ENCODE measurements around the gene TMOD4. TPM values are rescaled to one million over a fixed set of nuclear protein-coding genes. Genes with fewer than 3 reads are reported as not detected.

The TMOD4 gene
- total RNA-seq, 1 donor from 2014 or later = 1.1 TPM

DNA sequence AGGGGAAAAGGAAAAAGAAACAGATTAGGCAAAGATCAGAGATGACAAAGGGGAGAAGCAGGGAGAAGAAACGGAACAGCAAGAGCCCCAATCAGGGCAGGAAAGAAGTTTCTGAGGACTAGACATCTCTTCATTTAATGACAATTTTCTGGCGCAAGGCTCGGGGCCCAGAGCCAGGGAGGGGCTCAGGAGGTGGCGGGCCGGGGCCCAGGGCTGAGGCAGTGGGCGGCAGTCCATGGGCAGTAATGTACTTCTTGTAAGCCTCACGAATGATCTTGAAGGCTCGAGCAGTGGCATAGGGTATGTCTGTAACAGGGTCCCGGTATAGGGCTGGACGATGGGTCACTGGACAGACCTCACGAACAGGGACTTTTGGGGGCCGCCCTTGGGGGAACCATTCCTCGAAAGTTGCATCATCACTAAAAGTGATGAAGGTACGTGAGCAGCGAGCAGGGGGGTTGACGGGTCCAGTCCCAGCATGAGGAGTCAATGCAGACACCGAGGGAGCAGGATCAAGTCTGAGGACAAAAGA lies 799 bp upstream of the TMOD4 start:
- TF ChIP-seq, protein P1, sequence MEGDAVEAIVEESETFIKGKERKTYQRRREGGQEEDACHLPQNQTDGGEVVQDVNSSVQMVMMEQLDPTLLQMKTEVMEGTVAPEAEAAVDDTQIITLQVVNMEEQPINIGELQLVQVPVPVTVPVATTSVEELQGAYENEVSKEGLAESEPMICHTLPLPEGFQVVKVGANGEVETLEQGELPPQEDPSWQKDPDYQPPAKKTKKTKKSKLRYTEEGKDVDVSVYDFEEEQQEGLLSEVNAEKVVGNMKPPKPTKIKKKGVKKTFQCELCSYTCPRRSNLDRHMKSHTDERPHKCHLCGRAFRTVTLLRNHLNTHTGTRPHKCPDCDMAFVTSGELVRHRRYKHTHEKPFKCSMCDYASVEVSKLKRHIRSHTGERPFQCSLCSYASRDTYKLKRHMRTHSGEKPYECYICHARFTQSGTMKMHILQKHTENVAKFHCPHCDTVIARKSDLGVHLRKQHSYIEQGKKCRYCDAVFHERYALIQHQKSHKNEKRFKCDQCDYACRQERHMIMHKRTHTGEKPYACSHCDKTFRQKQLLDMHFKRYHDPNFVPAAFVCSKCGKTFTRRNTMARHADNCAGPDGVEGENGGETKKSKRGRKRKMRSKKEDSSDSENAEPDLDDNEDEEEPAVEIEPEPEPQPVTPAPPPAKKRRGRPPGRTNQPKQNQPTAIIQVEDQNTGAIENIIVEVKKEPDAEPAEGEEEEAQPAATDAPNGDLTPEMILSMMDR (IDR thresholded peaks at IDR 0.05; ENCODE audit: unreplicated experiment) = no peak
- peaks cover 46% of the 10 kb centered on the region for H3K36me3 Mint-ChIP-seq (ENCODE audit: low read depth, unreplicated experiment)
- peaks cover 5% of the 10 kb centered on the region for H3K27me3 Mint-ChIP-seq (ENCODE audit: unreplicated experiment)
- DNase-seq (ENCODE audit: low spot score) = no peak
- H3K4me1 Mint-ChIP-seq (ENCODE audit: unreplicated experiment) = no peaks in the 10 kb centered on the region
- no peaks in the 10 kb centered on the region for H3K9me3 Mint-ChIP-seq (ENCODE audit: unreplicated experiment)
- H3K27ac Mint-ChIP-seq (ENCODE audit: unreplicated experiment) = peak overlapping the region; percentile 75
- peak overlapping the region; percentile 71 for H3K4me3 Mint-ChIP-seq (ENCODE audit: unreplicated experiment)

DNA sequence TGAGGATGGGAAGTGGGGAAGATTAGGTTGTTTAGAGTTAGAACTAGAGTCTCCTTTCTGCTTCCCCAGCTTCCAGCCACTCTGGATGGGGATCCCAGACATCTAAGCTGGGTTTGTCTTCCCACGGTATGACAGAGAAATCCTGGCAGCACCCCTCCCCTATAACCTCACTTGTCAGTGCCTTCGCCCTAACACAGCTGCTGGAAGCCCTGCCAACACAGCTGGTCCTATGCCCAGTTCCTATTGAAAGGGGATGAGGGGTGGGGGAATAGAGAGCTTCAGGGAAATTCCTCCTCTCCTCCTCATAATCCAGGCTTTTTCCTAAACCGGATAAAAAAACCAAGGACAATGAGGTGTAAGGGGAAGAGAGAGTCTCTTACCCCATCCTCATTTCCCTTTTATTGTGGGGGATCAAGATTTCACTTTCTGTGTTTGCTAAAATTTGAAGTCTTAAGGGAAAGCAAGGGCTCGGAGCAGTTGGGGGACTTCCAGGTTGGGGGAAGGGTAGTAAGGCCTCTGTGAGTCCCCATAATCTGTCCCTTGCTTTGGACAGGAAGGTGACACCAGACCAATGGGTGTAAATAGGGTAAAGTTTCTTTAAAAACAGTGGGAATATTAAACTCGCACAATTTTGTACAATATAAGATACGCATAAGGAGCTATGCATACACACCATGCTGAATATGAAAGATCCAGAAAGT lies 590 bp downstream of the TMOD4 start:
- Mint-ChIP-seq H3K4me1 (ENCODE audit: unreplicated experiment) (no peaks in the 10 kb centered on the region), H3K9me3 (ENCODE audit: unreplicated experiment) (no peaks in the 10 kb centered on the region), H3K27ac (ENCODE audit: unreplicated experiment) (no peak overlapping the region), H3K36me3 (ENCODE audit: low read depth, unreplicated experiment) (peaks cover 37% of the 10 kb centered on the region), H3K27me3 (ENCODE audit: unreplicated experiment) (peaks cover 5% of the 10 kb centered on the region), H3K4me3 (ENCODE audit: unreplicated experiment) (no peak overlapping the region)
- no peak for DNase-seq (ENCODE audit: low spot score)
- TF ChIP-seq, protein P1 (IDR thresholded peaks at IDR 0.05; ENCODE audit: unreplicated experiment) = no peak

DNA sequence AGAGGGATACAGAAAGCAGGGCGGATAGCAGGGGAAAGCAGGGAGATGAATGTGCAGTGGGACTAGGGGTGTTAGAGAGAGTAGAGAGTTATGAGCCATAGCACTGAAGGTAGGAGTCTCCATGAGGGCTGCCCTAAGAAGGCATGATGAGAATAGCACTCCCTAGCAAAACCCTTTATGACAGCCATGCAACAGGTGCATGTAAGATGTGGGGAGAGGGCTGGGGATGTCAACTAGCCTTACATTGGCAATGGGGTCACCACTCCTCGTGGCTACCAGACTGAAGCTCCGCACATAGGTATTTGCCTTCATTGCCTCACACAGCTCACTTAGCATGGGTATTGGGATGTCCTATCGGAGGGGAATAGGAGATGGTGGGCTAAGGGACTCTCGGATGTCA lies 4.6 kb downstream of the TMOD4 start:
- TF ChIP-seq, protein P1 (IDR thresholded peaks at IDR 0.05; ENCODE audit: unreplicated experiment) = no peak
- H3K4me1 Mint-ChIP-seq (ENCODE audit: unreplicated experiment) = peaks cover 8% of the 10 kb centered on the region
- H3K27ac Mint-ChIP-seq (ENCODE audit: unreplicated experiment) = no peak overlapping the region
- DNase-seq (ENCODE audit: low spot score) = no peak
- H3K9me3 Mint-ChIP-seq (ENCODE audit: unreplicated experiment) = no peaks in the 10 kb centered on the region
- H3K36me3 Mint-ChIP-seq (ENCODE audit: low read depth, unreplicated experiment) = peaks cover 29% of the 10 kb centered on the region
- H3K27me3 Mint-ChIP-seq (ENCODE audit: unreplicated experiment) = peaks cover 5% of the 10 kb centered on the region
- no peak overlapping the region for H3K4me3 Mint-ChIP-seq (ENCODE audit: unreplicated experiment)

DNA sequence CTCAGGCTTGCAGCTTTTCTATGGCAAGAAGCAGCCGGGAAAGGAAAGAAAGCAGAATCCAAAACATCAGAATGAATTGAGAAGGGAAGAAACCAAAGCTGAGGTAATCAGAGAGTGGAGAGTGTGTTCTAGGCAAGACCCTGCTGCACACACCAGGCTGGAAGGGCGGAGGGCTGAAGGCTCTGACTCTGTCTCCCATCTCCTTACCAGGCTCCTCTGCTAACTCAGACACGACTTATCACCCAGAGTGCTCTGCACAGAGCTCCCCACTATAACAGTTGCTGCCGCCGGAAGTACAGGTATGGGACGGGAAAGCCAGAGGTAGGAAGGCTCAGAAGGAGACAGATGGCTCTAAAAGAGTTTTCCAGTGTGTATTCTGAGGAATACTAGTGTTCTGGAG lies 8.7 kb downstream of the TMOD4 start:
- no peak for DNase-seq (ENCODE audit: low spot score)
- Mint-ChIP-seq H3K27me3 (ENCODE audit: unreplicated experiment) (peaks cover 4% of the 10 kb centered on the region), H3K4me3 (ENCODE audit: unreplicated experiment) (peak overlapping the region; percentile 99), H3K27ac (ENCODE audit: unreplicated experiment) (peak overlapping the region; percentile 97), H3K36me3 (ENCODE audit: low read depth, unreplicated experiment) (peaks cover 18% of the 10 kb centered on the region), H3K4me1 (ENCODE audit: unreplicated experiment) (peaks cover 26% of the 10 kb centered on the region), H3K9me3 (ENCODE audit: unreplicated experiment) (no peaks in the 10 kb centered on the region)
- TF ChIP-seq, protein P1 (IDR thresholded peaks at IDR 0.05; ENCODE audit: unreplicated experiment) = no peak

DNA sequence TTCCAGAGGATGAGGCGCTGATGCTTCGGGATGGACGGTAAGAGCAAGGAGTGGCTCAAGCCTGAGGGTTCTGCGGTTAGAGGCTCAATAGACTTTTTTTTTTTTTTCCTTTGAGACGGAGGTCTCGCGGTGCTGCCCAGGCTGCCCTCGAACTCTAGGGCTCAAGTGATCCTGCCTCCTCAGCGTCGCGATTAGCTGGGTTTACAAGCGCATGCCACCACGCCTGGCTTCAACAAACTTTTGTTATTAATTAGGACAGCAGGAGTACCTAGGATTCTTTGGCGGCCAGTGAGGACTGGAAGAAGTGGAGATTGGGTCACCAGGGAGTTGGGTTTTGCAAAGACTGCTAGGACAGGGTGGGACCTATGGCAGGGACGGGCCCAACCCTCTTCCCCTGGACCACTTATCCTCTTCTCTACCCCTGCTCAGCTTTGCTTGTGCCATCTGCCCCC lies 9.2 kb downstream of the TMOD4 start:
- Mint-ChIP-seq H3K4me1 (ENCODE audit: unreplicated experiment) (peaks cover 26% of the 10 kb centered on the region), H3K27me3 (ENCODE audit: unreplicated experiment) (peaks cover 4% of the 10 kb centered on the region), H3K4me3 (ENCODE audit: unreplicated experiment) (peak overlapping the region; percentile 99), H3K36me3 (ENCODE audit: low read depth, unreplicated experiment) (peaks cover 22% of the 10 kb centered on the region), H3K9me3 (ENCODE audit: unreplicated experiment) (no peaks in the 10 kb centered on the region), H3K27ac (ENCODE audit: unreplicated experiment) (peak overlapping the region; percentile 97)
- DNase-seq (ENCODE audit: low spot score) = peak; percentile 23
- TF ChIP-seq, protein P1 (IDR thresholded peaks at IDR 0.05; ENCODE audit: unreplicated experiment) = no peak
